Measurements from ENCODE around the gene CELF1. TPM values are rescaled to one million over a fixed set of nuclear protein-coding genes. Genes with fewer than 3 reads are reported as not detected.

Gene CELF1
- total RNA-seq = 100 to 1,000 TPM; 108 to 118 TPM

- H3K4me1 Mint-ChIP-seq = peaks cover 39% of the 10 kb centered on the region
- H3K27me3 Mint-ChIP-seq = no peaks in the 10 kb centered on the region
- CTCF ChIA-PET = interaction anchor here (0.6 to 4.0 kb wide), 22 partner anchors 12 to 338 kb away, joined by 3 to 48 read pairs (median 3); partner anchors contain the start of genes AGBL2, DDB2, KBTBD4 and NDUFS3
These were observed at the start of gene CELF1 for GRCh38 chr11:47552566-47553405. Gene CELF1, minus strand, starts transcription at chr11:47553132. Its CDS starts 53,609 bp downstream, at chr11:47499523.

DNA sequence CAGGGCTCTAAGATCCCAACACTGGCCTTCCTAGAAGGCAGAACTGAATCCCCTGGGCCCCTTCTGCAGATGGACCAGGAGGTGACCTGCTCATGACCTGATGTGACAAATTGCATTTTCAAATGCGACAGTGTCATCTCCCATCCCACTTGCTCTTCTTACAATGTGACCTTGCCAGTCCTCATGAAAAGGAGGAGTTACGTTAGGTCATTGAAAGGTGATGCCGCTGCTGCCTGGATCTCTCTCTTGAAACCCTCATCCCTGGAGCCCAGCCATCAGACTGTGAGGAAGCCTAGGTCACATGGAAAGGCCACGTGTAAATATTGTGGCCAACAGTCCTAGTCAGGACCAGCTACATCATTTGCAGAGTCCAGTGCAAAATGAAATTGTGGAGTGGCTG, 47.0 kb upstream of the CELF1 start:
- Mint-ChIP-seq H3K27me3 (peaks cover 12% of the 10 kb centered on the region), H3K4me1 (no peaks in the 10 kb centered on the region), H3K4me3 (no peak overlapping the region), H3K36me3 (no peaks in the 10 kb centered on the region), H3K9me3 (ENCODE audit: low read depth) (no peaks in the 10 kb centered on the region), H3K27ac (no peak overlapping the region)
- DNase-seq = no peak
- CTCF ChIA-PET = no interaction called here
- no peak for ATAC-seq

More at GRCh38 chr11:47552566-47553405, at the start of gene CELF1:
- peak; percentile 95 for DNase-seq
- H3K27ac Mint-ChIP-seq = peak within 1 kb of the TSS; percentile 92
- H3K4me3 Mint-ChIP-seq = peak within 1 kb of the TSS; percentile 90
- ATAC-seq = peak; percentile 92
- H3K36me3 Mint-ChIP-seq = peaks cover 14% of the 10 kb centered on the region
- no peaks in the 10 kb centered on the region for H3K9me3 Mint-ChIP-seq (ENCODE audit: low read depth)

DNA sequence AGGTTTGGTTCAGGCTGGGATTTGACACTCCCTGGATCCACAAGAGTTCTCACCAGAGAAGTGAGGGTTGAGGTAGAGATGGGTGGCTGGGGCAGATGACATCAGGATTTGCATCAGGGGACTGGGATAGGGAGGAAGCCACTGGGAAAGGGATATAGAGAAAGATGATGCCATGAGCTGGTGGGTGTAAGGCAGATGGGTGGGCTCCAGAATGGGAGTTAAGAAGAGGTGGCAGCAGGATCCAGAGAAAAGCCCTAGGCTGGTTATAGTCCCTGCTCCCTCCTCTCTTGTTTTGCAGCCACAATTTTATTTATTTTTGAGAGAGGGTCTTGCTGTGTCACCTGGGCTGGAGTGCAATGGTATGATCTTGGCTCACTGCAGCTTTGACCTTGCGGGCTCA, 43.0 kb upstream of the CELF1 start:
- ATAC-seq = no peak
- CTCF ChIA-PET = no interaction called here

GRCh38 chr11:47595029-47595428, 42.1 kb upstream of the CELF1 start:
- CTCF ChIA-PET = no interaction called here

More for the DNA sequence above, 43.0 kb upstream of the CELF1 start:
- no peak overlapping the region for H3K4me3 Mint-ChIP-seq
- H3K9me3 Mint-ChIP-seq (ENCODE audit: low read depth) = no peaks in the 10 kb centered on the region
- H3K36me3 Mint-ChIP-seq = no peaks in the 10 kb centered on the region
- DNase-seq = no peak
- H3K27me3 Mint-ChIP-seq = peaks cover 37% of the 10 kb centered on the region
- no peak overlapping the region for H3K27ac Mint-ChIP-seq
- H3K4me1 Mint-ChIP-seq = peaks cover 24% of the 10 kb centered on the region

GRCh38 chr11:47593934-47594855, 41.3 kb upstream of the CELF1 start, which contains the start of gene C1QTNF4:
Gene C1QTNF4, minus strand, starts transcription at chr11:47594411. Its CDS starts 3,601 bp downstream, at chr11:47590810.
- no peak within 1 kb of the TSS for H3K27ac Mint-ChIP-seq
- H3K9me3 Mint-ChIP-seq (ENCODE audit: low read depth) = no peaks in the 10 kb centered on the region
- DNase-seq (no peak), ATAC-seq (no peak)
- CTCF ChIA-PET = no interaction called here
- H3K4me1 Mint-ChIP-seq = peaks cover 25% of the 10 kb centered on the region
- no peaks in the 10 kb centered on the region for H3K36me3 Mint-ChIP-seq
- no peak within 1 kb of the TSS for H3K4me3 Mint-ChIP-seq
- peaks cover 37% of the 10 kb centered on the region for H3K27me3 Mint-ChIP-seq

More at GRCh38 chr11:47595029-47595428, 42.1 kb upstream of the CELF1 start:
- Mint-ChIP-seq H3K4me1 (peaks cover 25% of the 10 kb centered on the region), H3K27me3 (peaks cover 37% of the 10 kb centered on the region), H3K36me3 (no peaks in the 10 kb centered on the region), H3K9me3 (ENCODE audit: low read depth) (no peaks in the 10 kb centered on the region), H3K27ac (no peak overlapping the region), H3K4me3 (no peak overlapping the region)
- DNase-seq = no peak
- peak; percentile 32 for ATAC-seq

- ATAC-seq = no peak
- CTCF ChIA-PET = no interaction called here
- DNase-seq = no peak
- Mint-ChIP-seq H3K9me3 (ENCODE audit: low read depth) (no peaks in the 10 kb centered on the region), H3K4me1 (peaks cover 25% of the 10 kb centered on the region), H3K4me3 (no peak overlapping the region), H3K27ac (no peak overlapping the region), H3K27me3 (peaks cover 37% of the 10 kb centered on the region), H3K36me3 (no peaks in the 10 kb centered on the region)
These were observed 40.6 kb upstream of the CELF1 start for GRCh38 chr11:47593492-47593933.

- no peaks in the 10 kb centered on the region for H3K36me3 Mint-ChIP-seq
- H3K9me3 Mint-ChIP-seq (ENCODE audit: low read depth) = no peaks in the 10 kb centered on the region
- no peak for ATAC-seq
- peaks cover 25% of the 10 kb centered on the region for H3K4me1 Mint-ChIP-seq
- CTCF ChIA-PET = no interaction called here
- DNase-seq = no peak
- H3K4me3 Mint-ChIP-seq = no peak overlapping the region
- H3K27ac Mint-ChIP-seq = no peak overlapping the region
- H3K27me3 Mint-ChIP-seq = peaks cover 37% of the 10 kb centered on the region
These were observed 40.0 kb upstream of the CELF1 start for GRCh38 chr11:47592970-47593369.

DNA sequence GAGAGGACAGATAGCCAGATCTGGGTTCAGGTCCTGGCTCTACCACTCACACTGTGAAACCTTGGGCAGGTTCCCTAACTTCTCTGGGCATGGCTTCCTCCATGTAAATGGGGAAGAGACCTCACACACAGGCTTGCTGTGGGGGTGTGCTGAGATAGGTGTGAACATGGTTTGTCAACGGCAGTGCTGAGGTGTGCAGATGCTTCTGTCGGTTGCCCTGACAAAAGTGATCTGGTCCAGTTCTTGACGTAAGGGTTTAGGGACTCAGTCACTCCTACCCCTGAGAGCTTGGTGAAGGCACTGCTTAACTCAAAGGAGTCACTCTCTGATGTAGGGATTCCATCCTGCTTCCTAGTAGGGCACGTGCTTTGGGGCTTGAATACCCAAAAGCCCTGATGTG, 39.3 kb upstream of the CELF1 start:
- Mint-ChIP-seq H3K4me3 (no peak overlapping the region), H3K9me3 (ENCODE audit: low read depth) (no peaks in the 10 kb centered on the region), H3K27me3 (peaks cover 37% of the 10 kb centered on the region), H3K4me1 (peaks cover 25% of the 10 kb centered on the region), H3K36me3 (no peaks in the 10 kb centered on the region), H3K27ac (peak overlapping the region; percentile 19)
- DNase-seq = no peak
- no peak for ATAC-seq
- CTCF ChIA-PET = no interaction called here

- Mint-ChIP-seq H3K4me1 (peaks cover 26% of the 10 kb centered on the region), H3K27ac (peak overlapping the region; percentile 19), H3K27me3 (peaks cover 37% of the 10 kb centered on the region), H3K4me3 (no peak overlapping the region), H3K9me3 (ENCODE audit: low read depth) (no peaks in the 10 kb centered on the region), H3K36me3 (no peaks in the 10 kb centered on the region)
- CTCF ChIA-PET = interaction anchor here (0.6 kb wide), 1 partner anchor 386 kb away, joined by 3 read pairs; no protein-coding TSS in a partner anchor
- DNase-seq (no peak), ATAC-seq (no peak)
These were observed 38.8 kb upstream of the CELF1 start for GRCh38 chr11:47591764-47592163.

- Mint-ChIP-seq H3K4me1 (peaks cover 29% of the 10 kb centered on the region), H3K36me3 (no peaks in the 10 kb centered on the region), H3K9me3 (ENCODE audit: low read depth) (no peaks in the 10 kb centered on the region), H3K27ac (no peak overlapping the region), H3K27me3 (peaks cover 28% of the 10 kb centered on the region), H3K4me3 (no peak overlapping the region)
- CTCF ChIA-PET = no interaction called here
- DNase-seq = no peak
- ATAC-seq = no peak
These were observed 37.3 kb upstream of the CELF1 start for GRCh38 chr11:47589977-47590861.

- DNase-seq = no peak
- Mint-ChIP-seq H3K27ac (no peak overlapping the region), H3K27me3 (peaks cover 22% of the 10 kb centered on the region), H3K4me1 (peaks cover 29% of the 10 kb centered on the region), H3K9me3 (ENCODE audit: low read depth) (no peaks in the 10 kb centered on the region), H3K4me3 (no peak overlapping the region), H3K36me3 (no peaks in the 10 kb centered on the region)
- CTCF ChIA-PET = no interaction called here
- no peak for ATAC-seq
These were observed 36.6 kb upstream of the CELF1 start for GRCh38 chr11:47589584-47589976.

GRCh38 chr11:47589118-47589517, 36.2 kb upstream of the CELF1 start:
- no peak for DNase-seq
- Mint-ChIP-seq H3K4me1 (peaks cover 29% of the 10 kb centered on the region), H3K9me3 (ENCODE audit: low read depth) (no peaks in the 10 kb centered on the region), H3K4me3 (no peak overlapping the region), H3K27me3 (peaks cover 18% of the 10 kb centered on the region), H3K36me3 (peaks cover 4% of the 10 kb centered on the region), H3K27ac (no peak overlapping the region)
- no peak for ATAC-seq
- CTCF ChIA-PET = no interaction called here

Measured in activated CD8-positive, alpha-beta memory T cell treated with anti-CD3 and anti-CD28 coated beads, Interleukin-2, amount 10 ng/mL, durations not matched to agents 7 days and 5 days (primary cell).